GM12892 (cell line): ENCODE results near the gene LRCH4.

Source experiments
- DNase-seq: peaks from one replicate; pipeline ENCODE4 v3.0.0; 2011; ENCODE audit not compliant: insufficient read length
- FAIRE-seq: peaks from 2 replicates; lab custom pipeline; 2011; peaks lifted over from hg19 to GRCh38; lab: Jason Lieb, UNC
- POLR2A ChIP-seq: IDR thresholded peaks from 2 replicates; pipeline ENCODE4 v1.6.1; 2011; ENCODE audit warnings: low read depth, low read length, control low read depth
- POLR2AphosphoS5 ChIP-seq: IDR thresholded peaks from 2 replicates; pipeline ENCODE4 v1.6.1; 2011; ENCODE audit warnings: low read depth, low read length, control low read depth
- TAF1 ChIP-seq: IDR thresholded peaks from 2 replicates; pipeline ENCODE4 v1.6.1; 2011; ENCODE audit warnings: low read depth, mild to moderate bottlenecking, control low read depth, low read length, borderline replicate concordance

Gene LRCH4

DNA sequence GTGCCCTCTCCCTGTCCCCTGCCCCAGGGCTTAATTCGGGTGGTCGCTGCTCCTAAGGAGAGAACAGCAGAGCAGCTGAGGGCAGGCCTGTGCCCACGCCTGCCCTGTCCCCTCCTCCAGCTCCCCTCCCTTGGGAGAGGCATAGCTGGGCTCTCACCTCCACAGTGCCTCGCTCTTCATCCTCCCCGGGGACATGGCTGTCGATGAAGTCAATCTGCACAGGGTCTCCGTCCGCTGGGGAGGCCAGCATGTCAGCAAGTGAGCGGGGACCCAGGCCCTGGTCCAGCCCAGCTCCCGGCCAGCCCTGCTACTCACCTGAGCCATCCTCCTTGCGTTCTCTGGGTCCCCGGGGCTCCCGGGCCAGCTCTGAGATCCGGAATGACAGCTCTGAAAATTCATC is 8.4 kb downstream of the LRCH4 start:
- no peak for FAIRE-seq
- TF ChIP-seq TAF1 (no peak), POLR2A (no peak), POLR2AphosphoS5 (no peak)
- no peak for DNase-seq

DNA sequence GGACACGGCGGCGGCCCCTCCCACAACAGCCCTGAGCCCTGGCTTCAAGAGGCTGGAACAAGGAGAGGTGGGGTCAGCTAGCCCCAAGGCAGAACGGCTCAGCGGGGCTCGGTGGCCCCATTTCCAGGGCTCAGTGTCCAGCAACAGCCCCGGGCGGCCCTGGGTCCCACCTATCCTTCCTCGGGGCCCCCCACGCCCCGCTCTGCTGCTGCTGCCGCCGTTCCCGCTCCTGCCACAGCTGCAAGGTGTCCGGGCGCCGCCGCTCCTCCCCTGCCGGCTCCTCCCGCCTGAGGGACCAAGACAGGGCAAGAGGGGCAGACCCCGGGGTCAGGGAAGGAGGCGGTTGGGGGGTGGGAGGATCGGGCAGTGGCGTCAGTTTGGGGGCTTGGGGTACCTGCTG is 8.8 kb downstream of the LRCH4 start:
- TF ChIP-seq POLR2A, result no peak
- TF ChIP-seq TAF1, result no peak
- TF ChIP-seq POLR2AphosphoS5, result no peak
- FAIRE-seq, result no peak

DNA sequence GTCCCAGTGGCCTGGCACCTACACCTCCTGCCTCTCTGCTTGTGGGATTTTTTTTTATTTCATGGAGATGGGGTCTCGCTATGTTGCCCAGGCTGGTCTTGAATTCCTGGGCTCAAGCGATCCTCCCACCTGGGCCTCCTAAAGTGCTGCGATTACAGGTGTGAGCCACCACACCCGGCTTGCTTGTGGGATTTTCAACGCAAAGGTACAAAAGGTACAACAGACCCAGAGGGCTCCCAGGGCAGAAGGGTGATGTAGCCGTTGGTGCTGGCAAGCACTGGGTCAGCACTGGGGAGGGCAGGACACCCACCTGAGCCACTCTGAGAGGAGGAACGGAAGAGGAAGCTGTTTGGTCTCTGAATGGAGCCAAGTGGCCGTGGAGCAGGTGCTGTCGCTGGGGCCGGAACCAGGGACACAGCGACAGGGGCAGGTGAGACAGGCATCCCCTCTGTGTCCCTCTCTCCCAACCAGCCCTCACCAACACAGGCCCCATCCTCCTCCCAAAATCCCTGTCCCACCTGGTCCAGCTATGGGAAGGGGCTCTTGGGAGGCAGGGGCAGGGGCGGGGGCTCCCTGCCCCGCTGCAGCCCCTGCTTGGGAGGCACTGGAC is 9.4 kb downstream of the LRCH4 start:
- DNase-seq (no peak), FAIRE-seq (no peak)
- TF ChIP-seq POLR2A (no peak), POLR2AphosphoS5 (no peak), TAF1 (no peak)

More for the DNA sequence above, 8.8 kb downstream of the LRCH4 start:
- no peak for DNase-seq

DNA sequence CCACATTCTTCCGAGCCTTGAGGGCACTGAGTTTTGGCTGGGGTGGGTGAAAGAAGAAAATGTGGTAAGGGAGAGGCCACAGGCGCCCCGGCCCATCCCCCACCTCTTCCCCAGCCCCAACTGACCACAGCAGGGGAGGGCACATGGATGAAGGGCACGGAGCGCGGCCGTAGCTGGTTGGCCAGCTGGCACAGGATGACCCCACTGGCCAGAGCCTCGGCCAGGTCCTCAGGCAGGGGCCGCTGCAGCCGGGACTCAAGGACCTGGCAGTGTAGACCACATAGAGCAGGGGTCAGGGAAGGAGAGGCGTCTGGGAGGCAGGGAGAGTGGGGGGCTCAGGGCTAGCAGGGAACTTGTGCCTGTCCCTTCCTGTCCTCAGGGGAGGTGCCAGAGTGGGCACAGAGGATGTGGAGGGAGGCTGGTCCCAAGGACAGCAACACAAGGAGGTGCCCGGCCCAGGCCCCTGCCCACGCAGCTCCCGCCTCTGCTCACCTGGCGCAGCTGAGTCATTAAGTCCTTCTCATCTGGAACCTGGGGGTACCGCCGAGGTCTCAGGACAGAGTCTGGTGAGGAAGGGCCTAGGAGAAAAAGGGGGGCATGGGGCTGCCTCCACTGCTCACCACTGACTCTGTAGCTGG is 10.1 kb downstream of the LRCH4 start:
- no peak for FAIRE-seq
- TF ChIP-seq POLR2AphosphoS5 (no peak), POLR2A (no peak), TAF1 (no peak)
- no peak for DNase-seq

DNA sequence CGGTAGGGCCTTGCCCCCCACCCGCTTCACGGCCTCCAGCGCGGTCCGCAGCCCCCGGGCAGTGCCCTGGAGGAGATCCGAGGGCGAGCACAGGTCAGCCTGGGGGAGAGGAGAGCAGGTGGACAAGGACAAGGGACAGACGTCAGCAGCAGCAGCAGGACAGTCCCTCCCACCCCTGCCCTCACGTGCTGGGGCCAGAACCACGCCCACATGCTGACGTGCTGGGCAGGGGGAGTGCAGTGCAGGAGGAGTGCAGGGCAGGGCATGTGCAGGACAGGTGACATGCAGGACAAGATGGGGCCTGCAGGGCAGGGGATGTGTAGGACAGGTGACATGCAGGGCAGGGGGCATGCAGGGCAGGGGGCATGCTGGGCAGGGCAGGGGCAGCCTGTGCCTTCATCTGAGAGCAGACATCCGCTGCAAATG is 10.7 kb downstream of the LRCH4 start:
- no peak for TF ChIP-seq POLR2AphosphoS5
- no peak for TF ChIP-seq POLR2A
- TF ChIP-seq TAF1, result no peak
- DNase-seq, result no peak
- FAIRE-seq, result no peak

DNA sequence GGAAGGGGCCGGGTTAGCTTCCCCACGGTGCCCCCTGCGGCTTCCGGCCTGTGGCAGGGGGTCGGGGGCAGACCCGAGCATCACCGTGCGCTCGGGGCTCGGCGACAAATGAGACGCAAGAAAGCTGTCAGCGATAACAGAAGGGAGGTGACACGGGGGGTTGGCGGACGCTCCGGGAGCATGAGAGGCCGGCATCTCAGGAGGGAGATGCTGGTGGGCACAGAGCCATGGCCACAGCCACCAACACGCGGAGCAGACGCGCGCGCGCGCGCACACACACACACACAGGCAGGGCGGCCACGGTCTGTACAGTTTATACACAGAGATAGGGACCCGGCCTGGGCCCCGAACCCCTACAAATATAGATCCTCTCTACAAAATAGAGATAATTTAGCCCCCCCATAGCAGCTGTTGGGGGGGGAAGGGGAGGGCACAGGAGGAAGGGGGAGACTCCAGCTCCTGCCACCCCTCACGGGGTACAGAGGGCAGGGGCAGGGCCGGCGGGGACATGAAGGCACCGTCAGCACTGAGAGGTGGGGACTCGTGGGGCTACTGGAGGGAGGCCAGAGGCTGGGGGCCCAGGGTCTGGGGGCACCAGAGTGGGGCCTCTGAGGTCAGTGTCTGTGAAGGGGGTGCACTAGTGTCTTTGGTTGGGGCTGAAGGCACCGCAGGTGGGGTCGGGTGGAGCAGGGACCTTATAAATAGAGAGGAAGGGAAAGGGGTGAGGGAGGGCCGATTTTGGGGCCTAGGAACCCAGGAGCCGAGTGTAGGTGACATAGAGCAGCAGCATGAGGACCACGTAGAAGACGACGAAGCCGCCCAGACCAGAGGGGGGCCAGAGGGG is 11.3 kb downstream of the LRCH4 start:
- DNase-seq (no peak), FAIRE-seq (no peak)
- TF ChIP-seq TAF1 (no peak), POLR2AphosphoS5 (no peak), POLR2A (no peak)

DNA sequence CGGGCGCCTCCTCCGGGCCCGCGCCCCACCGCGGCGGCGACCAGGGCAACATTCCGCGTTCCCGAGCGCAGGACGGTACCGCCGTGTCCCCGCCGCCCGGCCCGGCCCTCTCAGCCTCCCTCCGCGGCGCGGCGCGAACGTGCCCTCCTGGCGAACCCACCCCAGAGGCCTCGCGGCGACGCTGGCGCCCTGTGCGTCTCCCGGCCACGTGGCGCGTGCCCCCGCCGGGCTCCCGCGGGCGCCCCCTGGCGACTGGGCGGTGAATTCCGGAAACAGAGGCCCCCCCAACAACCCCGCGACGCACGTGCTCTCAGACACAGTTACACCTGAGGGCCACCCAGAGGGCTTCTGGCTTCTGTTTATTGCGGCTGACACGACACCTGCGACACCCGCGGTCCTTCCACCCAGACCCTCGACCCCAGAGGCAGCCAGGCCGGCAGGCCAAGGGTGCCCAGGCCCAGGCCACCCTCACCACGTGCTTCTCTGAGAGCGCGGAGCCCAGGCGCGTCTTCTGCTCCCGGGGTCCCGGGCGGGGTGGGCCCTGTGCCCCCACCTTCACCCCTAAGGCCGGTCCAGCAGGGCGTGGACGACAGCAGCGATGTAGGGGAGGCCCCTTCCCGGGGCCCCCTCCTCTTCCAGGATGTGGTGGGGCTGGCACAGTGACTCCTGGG is 12.1 kb downstream of the LRCH4 start, which contains the start of gene SAP25:
TSS of gene SAP25 (minus strand) at position 210 of the 671 bp plus-strand sequence. CDS start at position 52, 158 bp downstream.
- no peak for DNase-seq
- FAIRE-seq, result no peak
- TF ChIP-seq POLR2AphosphoS5 (no peak), POLR2A (no peak), TAF1 (no peak)

DNA sequence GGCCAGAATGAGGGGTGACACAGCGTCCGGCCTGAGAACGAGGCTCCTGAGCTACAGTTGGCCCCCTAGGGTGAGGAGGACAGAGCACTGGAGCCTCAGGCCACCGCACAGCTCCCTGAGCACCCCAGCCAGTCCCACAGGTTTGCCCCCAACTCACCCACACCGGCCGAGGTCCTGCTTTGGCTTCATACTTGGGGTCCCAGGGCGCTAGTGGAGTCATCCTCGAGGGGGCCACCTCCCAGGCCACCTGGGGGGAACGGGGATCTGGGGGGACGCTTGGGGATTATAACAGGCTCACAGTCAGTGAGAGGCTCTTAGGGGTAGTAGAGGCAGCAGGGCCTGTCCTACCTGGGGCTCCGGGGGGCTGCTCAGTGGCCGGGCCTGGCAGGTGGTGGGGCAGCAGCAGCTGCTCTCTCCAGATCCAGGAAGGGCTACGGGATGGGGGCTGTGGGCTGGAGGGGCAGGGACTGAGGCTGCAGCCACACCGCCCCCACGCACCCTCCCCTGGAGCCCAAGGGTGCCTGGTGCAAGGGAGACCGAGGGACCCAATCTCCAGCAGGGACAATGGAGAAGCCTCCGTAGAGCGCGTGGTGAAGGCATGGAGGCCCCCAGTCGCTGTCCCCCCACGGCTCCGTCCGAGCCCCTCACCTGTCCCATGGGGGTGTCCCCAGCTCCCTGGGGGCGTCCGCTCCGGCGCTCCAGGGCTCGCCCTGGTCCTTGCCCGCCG is 12.8 kb downstream of the LRCH4 start:
- FAIRE-seq (no peak), DNase-seq (no peak)
- TF ChIP-seq TAF1, result no peak
- TF ChIP-seq POLR2A, result no peak
- no peak; the same call in 1 of the 2 replicates for TF ChIP-seq POLR2AphosphoS5

DNA sequence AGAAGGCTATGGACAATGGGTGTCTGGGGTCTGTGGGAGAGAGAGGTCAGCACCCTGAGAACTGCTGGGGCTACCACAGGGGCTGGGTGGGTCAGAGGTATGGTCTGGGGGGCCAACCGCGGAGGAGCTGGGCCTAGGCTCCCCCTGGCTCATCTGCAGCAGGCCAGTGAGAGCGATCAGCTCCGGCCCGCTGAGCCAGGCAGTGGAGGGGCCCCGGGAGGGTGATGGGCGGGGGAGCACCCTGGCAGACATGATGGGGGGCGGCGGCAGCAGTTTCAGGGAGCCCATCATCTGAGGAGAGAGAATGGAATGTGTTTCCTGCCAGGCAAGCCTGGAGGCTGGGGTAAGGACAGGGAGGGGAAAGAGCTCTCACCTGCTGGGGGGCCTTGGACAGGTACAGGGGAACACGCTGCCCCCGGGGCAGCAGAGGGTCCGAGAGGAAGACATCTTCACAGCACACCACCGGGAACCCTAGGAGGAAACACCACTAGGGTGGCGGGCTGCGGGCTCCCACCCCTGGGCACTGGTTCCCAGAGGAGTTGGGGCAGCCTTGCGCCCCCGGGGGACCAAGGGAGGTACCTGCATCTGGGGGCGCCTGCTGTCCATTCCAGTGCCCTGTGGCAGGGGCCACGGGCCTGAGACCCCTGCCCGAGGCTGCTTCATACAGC is 13.5 kb downstream of the LRCH4 start:
- TF ChIP-seq POLR2AphosphoS5, result no peak
- no peak for TF ChIP-seq TAF1
- TF ChIP-seq POLR2A, result no peak
- DNase-seq (no peak), FAIRE-seq (no peak)

DNA sequence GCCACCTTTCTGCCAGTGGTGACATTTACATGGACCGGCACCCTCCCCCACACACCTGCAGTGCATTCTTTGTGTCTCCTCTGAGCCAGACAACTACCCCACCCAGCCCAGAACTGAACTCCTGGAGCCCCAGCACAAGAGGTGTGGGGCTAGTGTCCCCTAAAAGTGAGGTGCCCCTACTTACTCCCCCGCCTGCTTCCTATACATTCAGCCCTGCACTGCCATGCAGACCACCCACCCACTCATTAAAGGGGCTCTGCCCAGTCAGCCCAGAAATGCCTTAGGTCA is 14.2 kb downstream of the LRCH4 start:
- FAIRE-seq, result no peak
- TF ChIP-seq POLR2AphosphoS5, result no peak
- no peak for TF ChIP-seq TAF1
- TF ChIP-seq POLR2A, result no peak
- no peak for DNase-seq
